ENCODE measurements around the gene FAM168B. TPM values are rescaled to one million over a fixed set of nuclear protein-coding genes. Genes with fewer than 3 reads are reported as not detected.

FAM168B gene
- total RNA-seq, 1 donor from 2014 or later, result 154 TPM

DNA sequence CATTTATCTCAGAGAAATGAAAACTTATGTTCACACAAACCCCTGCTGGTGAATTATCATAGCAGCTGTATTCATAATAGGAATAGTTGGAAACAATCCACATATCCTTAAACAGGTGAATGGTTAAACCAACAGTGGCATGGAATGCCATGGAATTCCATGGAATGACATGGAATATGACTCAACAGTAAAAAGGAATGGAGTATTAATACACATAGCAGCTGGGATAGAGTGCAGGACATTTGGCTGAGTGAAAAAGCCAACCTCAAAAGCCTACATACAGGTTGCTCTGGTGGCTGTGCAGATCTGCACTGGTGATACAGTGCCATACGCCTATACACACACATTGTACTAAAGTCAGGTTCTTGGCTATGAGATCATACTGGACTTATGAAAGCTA is 69.5 kb downstream of the FAM168B start:
- H3K27ac Mint-ChIP-seq (ENCODE audit: unreplicated experiment), result no peak overlapping the region
- H3K9me3 Mint-ChIP-seq, result peaks cover 7% of the 10 kb centered on the region
- peaks cover 12% of the 10 kb centered on the region for H3K36me3 Mint-ChIP-seq (ENCODE audit: low read depth)
- DNase-seq (ENCODE audit: low read depth, low spot score), result no peak
- no peak for TF ChIP-seq CTCF (conservative IDR thresholded peaks at IDR 0.05)
- H3K4me3 Mint-ChIP-seq, result no peak overlapping the region
- no peaks in the 10 kb centered on the region for H3K4me1 Mint-ChIP-seq
- no peaks in the 10 kb centered on the region for H3K27me3 Mint-ChIP-seq (ENCODE audit: low read depth)

DNA sequence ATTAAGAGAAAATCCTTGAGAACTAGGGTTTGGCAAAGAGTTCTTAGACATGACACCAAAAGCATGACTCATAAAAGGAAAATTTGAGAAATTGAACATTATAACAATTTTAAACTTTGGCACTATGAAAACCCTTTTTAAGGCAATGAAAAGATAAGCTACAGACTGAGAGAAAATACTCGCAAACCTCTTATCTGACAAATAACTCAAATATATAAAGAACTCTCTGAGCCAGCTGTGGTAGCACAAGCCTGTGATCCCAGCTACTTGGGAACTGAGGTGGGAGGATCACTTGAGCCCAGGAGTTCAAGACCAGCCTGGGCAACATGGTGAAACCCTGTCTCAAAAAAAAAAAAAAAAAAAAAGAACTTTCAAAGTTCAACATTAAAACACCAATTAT is 70.5 kb downstream of the FAM168B start:
- H3K27me3 Mint-ChIP-seq (ENCODE audit: low read depth), result peaks cover 7% of the 10 kb centered on the region
- no peaks in the 10 kb centered on the region for H3K4me1 Mint-ChIP-seq
- TF ChIP-seq CTCF (conservative IDR thresholded peaks at IDR 0.05), result no peak
- no peak for DNase-seq (ENCODE audit: low read depth, low spot score)
- H3K9me3 Mint-ChIP-seq, result peaks cover 7% of the 10 kb centered on the region
- no peak overlapping the region for H3K4me3 Mint-ChIP-seq
- no peak overlapping the region for H3K27ac Mint-ChIP-seq (ENCODE audit: unreplicated experiment)
- peaks cover 12% of the 10 kb centered on the region for H3K36me3 Mint-ChIP-seq (ENCODE audit: low read depth)

GRCh38 chr2:131016826-131017741 is 76.2 kb downstream of the FAM168B start:
- Mint-ChIP-seq H3K27ac (ENCODE audit: unreplicated experiment) (no peak overlapping the region), H3K27me3 (ENCODE audit: low read depth) (peaks cover 12% of the 10 kb centered on the region), H3K4me3 (no peak overlapping the region), H3K36me3 (ENCODE audit: low read depth) (peaks cover 4% of the 10 kb centered on the region), H3K4me1 (no peaks in the 10 kb centered on the region), H3K9me3 (no peaks in the 10 kb centered on the region)
- no peak for TF ChIP-seq CTCF (conservative IDR thresholded peaks at IDR 0.05)
- no peak for DNase-seq (ENCODE audit: low read depth, low spot score)

DNA sequence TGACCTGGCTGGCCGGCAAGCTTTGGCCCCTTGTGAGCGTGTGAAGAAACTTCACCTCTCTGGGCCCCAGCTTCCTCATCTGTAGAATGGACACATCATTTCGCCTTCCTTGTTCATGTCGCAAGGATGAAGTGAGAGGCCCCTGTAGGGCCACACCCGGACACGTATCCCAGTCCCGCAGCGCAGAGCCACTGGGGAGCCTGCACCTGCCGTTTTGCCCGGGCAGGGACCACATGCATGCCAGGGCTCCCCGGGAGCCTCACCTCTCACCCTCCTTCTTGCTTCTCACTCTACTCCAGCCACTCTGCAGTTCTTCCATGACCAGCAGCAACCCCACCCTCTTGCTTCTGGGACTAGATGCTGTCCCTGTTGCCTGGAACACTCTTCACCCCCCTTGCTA is 77.5 kb downstream of the FAM168B start:
- Mint-ChIP-seq H3K27me3 (ENCODE audit: low read depth) (peaks cover 14% of the 10 kb centered on the region), H3K4me3 (no peak overlapping the region), H3K27ac (ENCODE audit: unreplicated experiment) (no peak overlapping the region), H3K36me3 (ENCODE audit: low read depth) (no peaks in the 10 kb centered on the region), H3K4me1 (peaks cover 7% of the 10 kb centered on the region), H3K9me3 (no peaks in the 10 kb centered on the region)
- no peak for DNase-seq (ENCODE audit: low read depth, low spot score)
- TF ChIP-seq CTCF (conservative IDR thresholded peaks at IDR 0.05), result no peak

DNA sequence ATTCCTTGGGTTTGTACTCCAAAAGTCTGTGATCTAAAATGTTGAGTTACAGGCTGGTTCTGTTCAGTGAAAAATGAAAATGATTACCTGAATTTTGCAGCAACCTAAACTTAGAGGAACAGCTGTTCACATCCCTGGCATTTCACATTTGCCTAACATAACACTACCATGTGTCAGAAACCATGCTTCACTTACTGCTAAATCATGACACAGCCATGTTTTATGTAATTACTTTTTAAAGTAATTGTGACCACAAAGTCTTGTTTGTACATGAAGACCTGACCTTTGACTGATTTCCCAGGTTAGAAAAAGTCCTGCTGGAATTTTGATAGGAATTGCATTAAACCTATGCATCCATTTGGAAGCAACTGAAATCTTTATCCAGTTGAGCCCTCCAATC is 79.1 kb downstream of the FAM168B start:
- TF ChIP-seq CTCF (conservative IDR thresholded peaks at IDR 0.05), result no peak
- H3K4me3 Mint-ChIP-seq, result no peak overlapping the region
- H3K27ac Mint-ChIP-seq (ENCODE audit: unreplicated experiment), result no peak overlapping the region
- peaks cover 14% of the 10 kb centered on the region for H3K27me3 Mint-ChIP-seq (ENCODE audit: low read depth)
- H3K4me1 Mint-ChIP-seq, result peaks cover 7% of the 10 kb centered on the region
- no peak for DNase-seq (ENCODE audit: low read depth, low spot score)
- no peaks in the 10 kb centered on the region for H3K36me3 Mint-ChIP-seq (ENCODE audit: low read depth)
- H3K9me3 Mint-ChIP-seq, result no peaks in the 10 kb centered on the region
